HepG2 (cell line): ENCODE results near the gene NSF. TPM values are rescaled to one million over a fixed set of nuclear protein-coding genes. Genes with fewer than 3 reads are reported as not detected.

Experiments used
- CERS6 ChIP-seq: sonication (generic); formaldehyde crosslinking; IDR thresholded peaks from 2 replicates; pipeline ENCODE4 v1.5.0; 2020; ENCODE audit warnings: missing genetic modification reagents
- CTCF ChIP-seq: sonication (generic); formaldehyde crosslinking; IDR thresholded peaks from 2 replicates; pipeline ENCODE4 v1.5.0; 2020; ENCODE audit warnings: mild to moderate bottlenecking, missing genetic modification reagents, moderate library complexity
- HNRNPH1 ChIP-seq: fragments of 200-400 bp; formaldehyde crosslinking; optimal IDR thresholded peaks from 2 replicates; pipeline ENCODE3; 2017; ENCODE audit warnings: mild to moderate bottlenecking, low read depth, low read length
- KDM4B ChIP-seq: sonication (generic); formaldehyde crosslinking; IDR thresholded peaks from 2 replicates; pipeline ENCODE4 v1.4.0; 2020; ENCODE audit warnings: missing genetic modification reagents
- MTA3 ChIP-seq: sonication (generic); formaldehyde crosslinking; IDR thresholded peaks from 2 replicates; pipeline ENCODE4 v1.4.0; 2020; ENCODE audit warnings: missing genetic modification reagents
- RCOR2 ChIP-seq: IDR thresholded peaks from 2 replicates; pipeline ENCODE4 v1.6.1; 2016; ENCODE audit warnings: missing biosample characterization, missing genetic modification reagents
- TOE1 ChIP-seq: sonication (generic); formaldehyde crosslinking; IDR thresholded peaks from 2 replicates; pipeline ENCODE4 v1.4.0; 2020; ENCODE audit warnings: mild to moderate bottlenecking, missing genetic modification reagents
- U2AF1 ChIP-seq: fragments of 200-400 bp; formaldehyde crosslinking; optimal IDR thresholded peaks from 2 replicates; pipeline ENCODE3; 2017; ENCODE audit warnings: mild to moderate bottlenecking, low read depth, low read length
- ZBTB10 ChIP-seq: sonication (generic); formaldehyde crosslinking; IDR thresholded peaks from 2 replicates; pipeline ENCODE4 v1.4.0; 2020; ENCODE audit warnings: missing genetic modification reagents, borderline replicate concordance
- ZFYVE20 ChIP-seq: sonication (generic); formaldehyde crosslinking; IDR thresholded peaks from 2 replicates; pipeline ENCODE4 v1.8.0; 2023; ENCODE audit warnings: low read depth, mild to moderate bottlenecking, moderate library complexity, missing genetic modification reagents, borderline replicate concordance
- ZKSCAN1 ChIP-seq: fragments of 150-350 bp; IDR thresholded peaks from 2 replicates; pipeline ENCODE4 v1.6.1; 2014; ENCODE audit warnings: low read length
- ZNF224 ChIP-seq: sonication (generic); formaldehyde crosslinking; IDR thresholded peaks from 2 replicates; pipeline ENCODE4 v1.5.0; 2020; ENCODE audit warnings: mild to moderate bottlenecking, missing genetic modification reagents
- ZNF263 ChIP-seq: sonication (generic); formaldehyde crosslinking; IDR thresholded peaks from 2 replicates; pipeline ENCODE4 v1.4.0; 2020; ENCODE audit warnings: missing genetic modification reagents
- ZNF33B ChIP-seq: sonication (generic); formaldehyde crosslinking; IDR thresholded peaks from 2 replicates; pipeline ENCODE4 v1.5.1; 2020; ENCODE audit warnings: mild to moderate bottlenecking, missing genetic modification reagents
- ZNF557 ChIP-seq: sonication (generic); formaldehyde crosslinking; IDR thresholded peaks from 2 replicates; pipeline ENCODE4 v1.4.0; 2020; ENCODE audit warnings: missing genetic modification reagents
- polyA plus RNA-seq, 8 experiments: library from polyadenylated mRNA; depleted of rRNA in 3 of 8; stranded (reverse) in 7 of 8; unstranded in 1 of 8; fragments of >200 nt; fragmentation: Illumina TruSeq in 4 of 8; extraction: Trizol in 4 of 8; gene quantifications; 2 replicates each; pipeline versions ENCODE4 v1.2.1 to v1.2.3, GENCODE V29; 2011 to 2016; ENCODE audit warnings: low read depth in 4 of 8, missing spikeins in 1 of 8, mixed read lengths in 1 of 8; ENCODE audit not compliant: insufficient read depth in 1 of 8
- total RNA-seq, 5 experiments: library from RNA; depleted of rRNA; stranded (reverse); fragments of >200 nt; fragmentation: Illumina TruSeq; extraction: Trizol; gene quantifications; 2 replicates each; pipeline ENCODE4 v1.2.3, GENCODE V29; 2016; ENCODE audit warnings: low read depth in 1 of 5
- TF ChIP-seq, protein P1 (sequence below): sonication (generic); IDR thresholded peaks from 2 replicates; pipeline ENCODE4 v1.6.1; 2016; ENCODE audit warnings: low read depth, borderline replicate concordance
- TF ChIP-seq, protein P2 (sequence below): IDR thresholded peaks from 2 replicates; pipeline ENCODE4 v1.6.1; 2016; ENCODE audit warnings: mild to moderate bottlenecking
- TF ChIP-seq, protein P3 (sequence below): IDR thresholded peaks from 2 replicates; pipeline ENCODE4 v1.6.1; 2016; ENCODE audit warnings: control low read depth

Gene NSF
- total and polyA plus RNA-seq, 2 of the 13 experiments (the other 11 are each of a cell fraction or from before 2014, with no cell fraction given), result 21.9 to 37.8 TPM

- TF ChIP-seq ZBTB10 (CRISPR knock-in tag), result no peak; the same call in 1 of the 2 replicates
- TF ChIP-seq RCOR2, result no peak
- no peak for TF ChIP-seq TOE1 (CRISPR knock-in tag)
- no peak for TF ChIP-seq ZNF224 (CRISPR knock-in tag)
- no peak for TF ChIP-seq U2AF1
- no peak for TF ChIP-seq ZNF263 (CRISPR knock-in tag)
- no peak for TF ChIP-seq ZNF557 (CRISPR knock-in tag)
- no peak for TF ChIP-seq KDM4B (CRISPR knock-in tag)
- TF ChIP-seq, protein P1, sequence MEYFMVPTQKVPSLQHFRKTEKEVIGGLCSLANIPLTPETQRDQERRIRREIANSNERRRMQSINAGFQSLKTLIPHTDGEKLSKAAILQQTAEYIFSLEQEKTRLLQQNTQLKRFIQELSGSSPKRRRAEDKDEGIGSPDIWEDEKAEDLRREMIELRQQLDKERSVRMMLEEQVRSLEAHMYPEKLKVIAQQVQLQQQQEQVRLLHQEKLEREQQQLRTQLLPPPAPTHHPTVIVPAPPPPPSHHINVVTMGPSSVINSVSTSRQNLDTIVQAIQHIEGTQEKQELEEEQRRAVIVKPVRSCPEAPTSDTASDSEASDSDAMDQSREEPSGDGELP, result peak; percentile 61; the same call in 1 of the 2 replicates
- no peak; the same call in 1 of the 2 replicates for TF ChIP-seq ZKSCAN1
- TF ChIP-seq HNRNPH1, result no peak
- no peak for TF ChIP-seq ZFYVE20
- no peak for TF ChIP-seq ZNF33B (CRISPR knock-in tag)
- TF ChIP-seq, protein P2, sequence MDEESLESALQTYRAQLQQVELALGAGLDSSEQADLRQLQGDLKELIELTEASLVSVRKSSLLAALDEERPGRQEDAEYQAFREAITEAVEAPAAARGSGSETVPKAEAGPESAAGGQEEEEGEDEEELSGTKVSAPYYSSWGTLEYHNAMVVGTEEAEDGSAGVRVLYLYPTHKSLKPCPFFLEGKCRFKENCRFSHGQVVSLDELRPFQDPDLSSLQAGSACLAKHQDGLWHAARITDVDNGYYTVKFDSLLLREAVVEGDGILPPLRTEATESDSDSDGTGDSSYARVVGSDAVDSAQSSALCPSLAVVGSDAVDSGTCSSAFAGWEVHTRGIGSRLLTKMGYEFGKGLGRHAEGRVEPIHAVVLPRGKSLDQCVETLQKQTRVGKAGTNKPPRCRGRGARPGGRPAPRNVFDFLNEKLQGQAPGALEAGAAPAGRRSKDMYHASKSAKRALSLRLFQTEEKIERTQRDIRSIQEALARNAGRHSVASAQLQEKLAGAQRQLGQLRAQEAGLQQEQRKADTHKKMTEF (CRISPR knock-in tag), result 0 out of 2 replicates have a peak, but pooled peaks have one; percentile 44
- TF ChIP-seq MTA3, result no peak
- TF ChIP-seq, protein P3, sequence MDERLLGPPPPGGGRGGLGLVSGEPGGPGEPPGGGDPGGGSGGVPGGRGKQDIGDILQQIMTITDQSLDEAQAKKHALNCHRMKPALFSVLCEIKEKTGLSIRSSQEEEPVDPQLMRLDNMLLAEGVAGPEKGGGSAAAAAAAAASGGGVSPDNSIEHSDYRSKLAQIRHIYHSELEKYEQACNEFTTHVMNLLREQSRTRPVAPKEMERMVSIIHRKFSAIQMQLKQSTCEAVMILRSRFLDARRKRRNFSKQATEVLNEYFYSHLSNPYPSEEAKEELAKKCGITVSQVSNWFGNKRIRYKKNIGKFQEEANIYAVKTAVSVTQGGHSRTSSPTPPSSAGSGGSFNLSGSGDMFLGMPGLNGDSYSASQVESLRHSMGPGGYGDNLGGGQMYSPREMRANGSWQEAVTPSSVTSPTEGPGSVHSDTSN (CRISPR knock-in tag), result no peak
- TF ChIP-seq CTCF (CRISPR knock-in tag), result 0 out of 2 replicates have a peak, but pooled peaks have one; percentile 4
- no peak for TF ChIP-seq CERS6 (CRISPR knock-in tag)
Measured at GRCh38 chr17:46795379-46795952, 205.0 kb downstream of the NSF start (continued).
